Loucy (cell line): ENCODE measurements around the gene B3GALT6.

Experiments
- H2AFZ ChIP-seq: fragments of 200-600 bp; sonication (generic); 2 replicates; pipeline ENCODE4 v1.6.0; 2016; ENCODE audit warnings: antibody characterized with exemption, mild to moderate bottlenecking, low read length, moderate library complexity
- H3F3A ChIP-seq: fragments of 200-600 bp; 2 replicates; pipeline ENCODE4 v1.6.0; 2016; ENCODE audit warnings: antibody characterized with exemption, low read depth, mild to moderate bottlenecking
- H3K27me3 ChIP-seq: fragments of 200-600 bp; sonication (generic); 2 replicates; pipeline ENCODE4 v1.6.1; 2014; ENCODE audit warnings: low read length, mild to moderate bottlenecking; ENCODE audit not compliant: insufficient read depth, poor library complexity, severe bottlenecking
- H3K36me3 ChIP-seq: fragments of 200-600 bp; sonication (generic); 2 replicates; pipeline ENCODE4 v1.6.1; 2016; ENCODE audit warnings: low read length; ENCODE audit not compliant: insufficient read depth
- H3K4me1 ChIP-seq: fragments of 200-600 bp; sonication (generic); 2 replicates; pipeline ENCODE4 v1.5.1; 2014; ENCODE audit warnings: low read length, mild to moderate bottlenecking; ENCODE audit not compliant: insufficient read depth, poor library complexity, severe bottlenecking
- H3K4me2 ChIP-seq: fragments of 200-600 bp; sonication (generic); 2 replicates; pipeline ENCODE4 v1.6.0; 2014; ENCODE audit warnings: antibody characterized with exemption, low read length, low read depth, mild to moderate bottlenecking; ENCODE audit not compliant: poor library complexity, severe bottlenecking
- H3K4me3 ChIP-seq: fragments of 200-600 bp; sonication (generic); 2 replicates; pipeline ENCODE4 v1.5.1; 2014; ENCODE audit warnings: low read length, mild to moderate bottlenecking, mixed read lengths; ENCODE audit not compliant: poor library complexity, severe bottlenecking
- H3K79me2 ChIP-seq: fragments of 200-600 bp; sonication (generic); 2 replicates; pipeline ENCODE4 v1.6.1; 2014; ENCODE audit warnings: low read length; ENCODE audit not compliant: insufficient read depth
- H3K9ac ChIP-seq: fragments of 200-600 bp; sonication (generic); 2 replicates; pipeline ENCODE4 v1.6.0; 2014; ENCODE audit warnings: mild to moderate bottlenecking, low read depth, low read length, moderate library complexity; ENCODE audit not compliant: poor library complexity, severe bottlenecking
- H3K9me2 ChIP-seq: fragments of 200-600 bp; sonication (generic); replicated peaks from 2 replicates; pipeline ENCODE4 v1.6.1; 2016; ENCODE audit warnings: low read depth, low read length, mixed read lengths
- H3K9me3 ChIP-seq: fragments of 200-600 bp; sonication (generic); 2 replicates; pipeline ENCODE4 v1.6.1; 2014; ENCODE audit warnings: mild to moderate bottlenecking, antibody characterized with exemption, low read length, low read depth; ENCODE audit not compliant: insufficient read depth
- H4K20me1 ChIP-seq: fragments of 200-600 bp; sonication (generic); 2 replicates; pipeline ENCODE4 v1.6.0; 2014; ENCODE audit warnings: antibody characterized with exemption, low read length, mild to moderate bottlenecking; ENCODE audit not compliant: insufficient read depth, poor library complexity, severe bottlenecking
- EZH2phosphoT487 ChIP-seq: fragments of 200-600 bp; IDR thresholded peaks from 2 replicates; pipeline ENCODE4 v1.6.1; 2018; ENCODE audit warnings: antibody characterized with exemption, mild to moderate bottlenecking, moderate library complexity, borderline replicate concordance
- TF ChIP-seq, protein P1 (sequence below): fragments of 200-600 bp; sonication (generic); conservative IDR thresholded peaks from 2 replicates; pipeline ENCODE4 v1.5.1; 2014; ENCODE audit warnings: mild to moderate bottlenecking, antibody characterized with exemption, low read length

Gene B3GALT6

DNA sequence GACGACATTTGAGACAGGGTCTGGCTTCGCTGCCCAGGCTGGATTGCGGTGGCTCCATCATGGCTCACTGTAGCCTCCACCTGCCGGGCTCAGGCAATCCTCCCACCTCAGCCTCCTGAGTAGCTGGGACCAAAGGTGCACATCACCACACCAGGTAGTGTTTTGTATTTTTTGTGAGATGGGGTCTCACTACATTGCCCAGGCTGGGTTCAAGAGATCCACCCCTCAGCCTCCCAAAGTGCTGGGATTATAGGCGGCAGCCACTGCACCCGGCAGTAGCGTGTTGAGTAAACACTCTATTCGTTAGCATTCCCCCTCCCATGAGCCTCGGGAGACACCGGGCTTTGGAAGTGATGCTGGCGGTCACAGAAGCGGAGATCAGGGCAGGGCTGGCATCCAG, 21.3 kb downstream of the B3GALT6 start:
- no peaks in the 10 kb centered on the region for H4K20me1 ChIP-seq
- H3K9me3 ChIP-seq, result no peaks in the 10 kb centered on the region
- H3F3A ChIP-seq, result no peaks in the 10 kb centered on the region
- no peak for TF ChIP-seq EZH2phosphoT487
- TF ChIP-seq, protein P1, sequence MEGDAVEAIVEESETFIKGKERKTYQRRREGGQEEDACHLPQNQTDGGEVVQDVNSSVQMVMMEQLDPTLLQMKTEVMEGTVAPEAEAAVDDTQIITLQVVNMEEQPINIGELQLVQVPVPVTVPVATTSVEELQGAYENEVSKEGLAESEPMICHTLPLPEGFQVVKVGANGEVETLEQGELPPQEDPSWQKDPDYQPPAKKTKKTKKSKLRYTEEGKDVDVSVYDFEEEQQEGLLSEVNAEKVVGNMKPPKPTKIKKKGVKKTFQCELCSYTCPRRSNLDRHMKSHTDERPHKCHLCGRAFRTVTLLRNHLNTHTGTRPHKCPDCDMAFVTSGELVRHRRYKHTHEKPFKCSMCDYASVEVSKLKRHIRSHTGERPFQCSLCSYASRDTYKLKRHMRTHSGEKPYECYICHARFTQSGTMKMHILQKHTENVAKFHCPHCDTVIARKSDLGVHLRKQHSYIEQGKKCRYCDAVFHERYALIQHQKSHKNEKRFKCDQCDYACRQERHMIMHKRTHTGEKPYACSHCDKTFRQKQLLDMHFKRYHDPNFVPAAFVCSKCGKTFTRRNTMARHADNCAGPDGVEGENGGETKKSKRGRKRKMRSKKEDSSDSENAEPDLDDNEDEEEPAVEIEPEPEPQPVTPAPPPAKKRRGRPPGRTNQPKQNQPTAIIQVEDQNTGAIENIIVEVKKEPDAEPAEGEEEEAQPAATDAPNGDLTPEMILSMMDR, result no peak
- peaks cover 18% of the 10 kb centered on the region; the same call in 1 of the 2 replicates for H3K36me3 ChIP-seq
- H3K9me2 ChIP-seq, result no peaks in the 10 kb centered on the region
- no peak overlapping the region for H3K4me2 ChIP-seq
- no peak overlapping the region for H3K9ac ChIP-seq
- H3K27me3 ChIP-seq, result no peaks in the 10 kb centered on the region
- no peak overlapping the region for H2AFZ ChIP-seq
- H3K4me3 ChIP-seq, result no peak overlapping the region
- peaks cover 13% of the 10 kb centered on the region for H3K4me1 ChIP-seq
- peaks cover 1% of the 10 kb centered on the region; the same call in 1 of the 2 replicates for H3K79me2 ChIP-seq

DNA sequence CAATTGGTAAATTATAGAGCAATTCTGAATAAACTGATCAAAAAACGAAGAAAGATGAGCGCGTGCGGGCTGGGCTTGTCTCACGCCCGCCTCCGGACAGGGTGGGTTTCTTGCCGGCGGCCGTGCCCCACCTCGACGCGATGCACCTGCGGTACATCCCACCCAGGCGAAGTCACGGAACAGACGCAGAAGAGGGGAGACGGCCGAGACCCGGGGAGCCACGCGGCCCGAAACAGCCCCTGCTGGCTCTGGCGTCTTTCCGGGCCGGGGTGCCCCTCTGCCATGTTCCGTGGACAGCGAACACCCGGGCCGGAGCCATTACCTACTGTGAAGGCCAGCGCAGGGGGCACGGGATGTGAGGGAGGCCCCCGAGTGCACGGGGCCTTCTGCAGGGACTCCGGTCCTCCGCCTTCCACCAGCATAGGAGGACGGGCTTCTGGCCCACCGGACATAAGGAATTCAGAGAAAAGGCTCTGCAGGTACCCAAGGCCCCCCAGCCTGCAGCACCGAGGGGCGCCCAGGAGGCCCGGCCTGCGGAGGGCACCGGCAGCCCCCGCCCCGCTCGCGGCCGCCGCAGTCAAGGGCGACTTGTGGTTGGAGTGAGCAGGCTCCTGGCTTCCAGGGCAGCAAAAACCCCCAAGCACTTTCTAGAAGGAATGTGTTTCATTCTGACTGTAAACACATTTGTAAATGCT, 22.1 kb downstream of the B3GALT6 start:
- peaks cover 4% of the 10 kb centered on the region; the same call in 1 of the 2 replicates for H3K79me2 ChIP-seq
- H3K4me3 ChIP-seq, result no peak overlapping the region
- H2AFZ ChIP-seq, result no peak overlapping the region
- no peak overlapping the region for H3K4me2 ChIP-seq
- TF ChIP-seq, protein P1, result no peak
- TF ChIP-seq EZH2phosphoT487, result no peak
- H3K36me3 ChIP-seq, result peaks cover 22% of the 10 kb centered on the region; the same call in 1 of the 2 replicates
- H4K20me1 ChIP-seq, result no peaks in the 10 kb centered on the region
- no peak overlapping the region for H3K9ac ChIP-seq
- H3F3A ChIP-seq, result no peaks in the 10 kb centered on the region
- H3K9me3 ChIP-seq, result no peaks in the 10 kb centered on the region
- H3K27me3 ChIP-seq, result no peaks in the 10 kb centered on the region
- peaks cover 13% of the 10 kb centered on the region for H3K4me1 ChIP-seq
- no peaks in the 10 kb centered on the region for H3K9me2 ChIP-seq

DNA sequence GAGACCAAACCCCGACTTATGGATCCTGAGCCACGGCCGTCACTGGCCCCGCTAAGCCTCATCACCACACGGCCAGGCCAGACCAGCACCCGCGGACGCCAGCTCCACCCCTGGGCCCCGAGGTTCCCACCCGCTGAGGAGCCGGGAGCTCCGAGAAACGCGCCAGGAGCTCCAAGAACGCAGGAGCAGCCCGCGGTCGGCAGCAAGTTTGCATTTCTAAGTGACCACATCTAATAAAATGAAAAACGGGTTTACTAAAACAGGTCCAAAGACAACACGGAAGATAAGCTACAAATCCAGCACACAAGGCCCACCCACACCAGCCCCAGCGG, 22.6 kb downstream of the B3GALT6 start:
- Histone ChIP-seq H3K9ac (no peak overlapping the region), H3K4me3 (no peak overlapping the region), H3K27me3 (no peaks in the 10 kb centered on the region), H3K79me2 (peaks cover 4% of the 10 kb centered on the region; the same call in 1 of the 2 replicates), H4K20me1 (no peaks in the 10 kb centered on the region), H3F3A (no peaks in the 10 kb centered on the region), H2AFZ (no peak overlapping the region), H3K9me3 (no peaks in the 10 kb centered on the region), H3K9me2 (no peaks in the 10 kb centered on the region), H3K4me2 (no peak overlapping the region), H3K36me3 (peaks cover 27% of the 10 kb centered on the region; the same call in 1 of the 2 replicates), H3K4me1 (peaks cover 13% of the 10 kb centered on the region)
- TF ChIP-seq, protein P1, result no peak
- no peak for TF ChIP-seq EZH2phosphoT487
